OCI-LY7 (cell line): ENCODE measurements around the gene LRRK1.

ENCODE experiments used
- EZH2phosphoT487 ChIP-seq: fragments of 200-600 bp; sonication (generic); IDR thresholded peaks from 2 replicates; pipeline ENCODE4 v1.6.1; 2018; ENCODE audit warnings: low read depth, borderline replicate concordance, mild to moderate bottlenecking, mixed run types, antibody characterized with exemption, low read length, moderate library complexity, mixed read lengths
- TF ChIP-seq, protein P1 (sequence below): fragments of 200-600 bp; sonication (generic); conservative IDR thresholded peaks from 2 replicates; pipeline ENCODE4 v1.5.1; 2014; ENCODE audit warnings: mild to moderate bottlenecking, antibody characterized with exemption, low read length, moderate library complexity, mixed read lengths

GRCh38 chr15:100975043-100975442 is 55.9 kb downstream of the LRRK1 start:
- TF ChIP-seq, protein P1, sequence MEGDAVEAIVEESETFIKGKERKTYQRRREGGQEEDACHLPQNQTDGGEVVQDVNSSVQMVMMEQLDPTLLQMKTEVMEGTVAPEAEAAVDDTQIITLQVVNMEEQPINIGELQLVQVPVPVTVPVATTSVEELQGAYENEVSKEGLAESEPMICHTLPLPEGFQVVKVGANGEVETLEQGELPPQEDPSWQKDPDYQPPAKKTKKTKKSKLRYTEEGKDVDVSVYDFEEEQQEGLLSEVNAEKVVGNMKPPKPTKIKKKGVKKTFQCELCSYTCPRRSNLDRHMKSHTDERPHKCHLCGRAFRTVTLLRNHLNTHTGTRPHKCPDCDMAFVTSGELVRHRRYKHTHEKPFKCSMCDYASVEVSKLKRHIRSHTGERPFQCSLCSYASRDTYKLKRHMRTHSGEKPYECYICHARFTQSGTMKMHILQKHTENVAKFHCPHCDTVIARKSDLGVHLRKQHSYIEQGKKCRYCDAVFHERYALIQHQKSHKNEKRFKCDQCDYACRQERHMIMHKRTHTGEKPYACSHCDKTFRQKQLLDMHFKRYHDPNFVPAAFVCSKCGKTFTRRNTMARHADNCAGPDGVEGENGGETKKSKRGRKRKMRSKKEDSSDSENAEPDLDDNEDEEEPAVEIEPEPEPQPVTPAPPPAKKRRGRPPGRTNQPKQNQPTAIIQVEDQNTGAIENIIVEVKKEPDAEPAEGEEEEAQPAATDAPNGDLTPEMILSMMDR, result no peak
- TF ChIP-seq EZH2phosphoT487, result no peak
